Activated naive CD8-positive, alpha-beta T cell treated with anti-CD3 and anti-CD28 coated beads, Interleukin-2, amount 10 ng/mL, durations not matched to agents 7 days and 5 days (primary cell): ENCODE measurements around the gene ELFN1. TPM values are rescaled to one million over a fixed set of nuclear protein-coding genes. Genes with fewer than 3 reads are reported as not detected.

Experiments used
- ATAC-seq: fragments of 150-1000 bp; cut with Tn5 transposase; one replicate; pipeline ENCODE4 v1.10.0; 2021; ENCODE audit warnings: low read depth, moderate library complexity
- POLR2A ChIA-PET: fragments of 350-600 bp; sonication (Branson Sonifier 250); formaldehyde crosslinking; loops from one replicate; lab custom pipeline; 2021; ENCODE audit warnings: antibody characterized with exemption; lab: Charles Lee
- DNase-seq: peaks from one replicate; pipeline ENCODE4 v3.0.0; 2021
- H3K27ac Mint-ChIP-seq: one replicate; pipeline ENCODE4 v1.8.0; 2022; ENCODE audit warnings: mild to moderate bottlenecking, mixed read lengths
- H3K27me3 Mint-ChIP-seq: one replicate; pipeline ENCODE4 v1.8.0; 2022; ENCODE audit warnings: mild to moderate bottlenecking, moderate library complexity, mixed read lengths
- H3K36me3 Mint-ChIP-seq: one replicate; pipeline ENCODE4 v1.8.0; 2021; ENCODE audit warnings: mild to moderate bottlenecking, mixed read lengths
- H3K4me1 Mint-ChIP-seq: one replicate; pipeline ENCODE4 v1.8.0; 2021; ENCODE audit warnings: mixed read lengths
- H3K4me3 Mint-ChIP-seq: one replicate; pipeline ENCODE4 v1.8.0; 2022; ENCODE audit warnings: mild to moderate bottlenecking, moderate library complexity, mixed read lengths
- H3K9me3 Mint-ChIP-seq: one replicate; pipeline ENCODE4 v1.8.0; 2021; ENCODE audit warnings: mixed read lengths
- total RNA-seq, 2 experiments: library from RNA; stranded (reverse); gene quantifications; one replicate each; pipeline ENCODE4 v1.2.3, GENCODE V29; 2021

The ELFN1 gene
- total RNA-seq, 2 experiments from 2014 or later, result not detected

GRCh38 chr7:1646957-1647891, 22.9 kb upstream of the ELFN1 start:
- Mint-ChIP-seq H3K27me3 (peaks cover 3% of the 10 kb centered on the region), H3K27ac (no peak overlapping the region)
- POLR2A ChIA-PET, result no interaction called here

GRCh38 chr7:1647961-1648672, 22.0 kb upstream of the ELFN1 start:
- Mint-ChIP-seq H3K36me3 (no peaks in the 10 kb centered on the region), H3K4me1 (no peaks in the 10 kb centered on the region), H3K27me3 (no peaks in the 10 kb centered on the region), H3K4me3 (no peak overlapping the region), H3K9me3 (no peaks in the 10 kb centered on the region), H3K27ac (no peak overlapping the region)
- ATAC-seq (no peak), DNase-seq (no peak)
- POLR2A ChIA-PET, result no interaction called here

More at GRCh38 chr7:1646957-1647891, 22.9 kb upstream of the ELFN1 start:
- H3K36me3 Mint-ChIP-seq, result no peaks in the 10 kb centered on the region
- DNase-seq (no peak), ATAC-seq (no peak)
- H3K9me3 Mint-ChIP-seq, result no peaks in the 10 kb centered on the region
- no peak overlapping the region for H3K4me3 Mint-ChIP-seq
- no peaks in the 10 kb centered on the region for H3K4me1 Mint-ChIP-seq

- no peaks in the 10 kb centered on the region for H3K36me3 Mint-ChIP-seq
- H3K27ac Mint-ChIP-seq, result no peak overlapping the region
- H3K9me3 Mint-ChIP-seq, result no peaks in the 10 kb centered on the region
- POLR2A ChIA-PET, result no interaction called here
- no peak for DNase-seq
- no peak for ATAC-seq
- no peaks in the 10 kb centered on the region for H3K27me3 Mint-ChIP-seq
- no peak overlapping the region for H3K4me3 Mint-ChIP-seq
- no peaks in the 10 kb centered on the region for H3K4me1 Mint-ChIP-seq
Measured at GRCh38 chr7:1649751-1650326, 20.2 kb upstream of the ELFN1 start.

- DNase-seq (no peak), ATAC-seq (no peak)
- H3K4me3 Mint-ChIP-seq, result no peak overlapping the region
- H3K27me3 Mint-ChIP-seq, result no peaks in the 10 kb centered on the region
- H3K9me3 Mint-ChIP-seq, result no peaks in the 10 kb centered on the region
- no peak overlapping the region for H3K27ac Mint-ChIP-seq
- H3K36me3 Mint-ChIP-seq, result no peaks in the 10 kb centered on the region
- H3K4me1 Mint-ChIP-seq, result no peaks in the 10 kb centered on the region
- POLR2A ChIA-PET, result no interaction called here
Measured at GRCh38 chr7:1650363-1651030, 19.6 kb upstream of the ELFN1 start.

GRCh38 chr7:1651031-1651446, 19.0 kb upstream of the ELFN1 start:
- no peak overlapping the region for H3K4me3 Mint-ChIP-seq

GRCh38 chr7:1651891-1652290, 18.2 kb upstream of the ELFN1 start:
- Mint-ChIP-seq H3K27ac (no peak overlapping the region), H3K27me3 (peaks cover 6% of the 10 kb centered on the region), H3K4me3 (no peak overlapping the region), H3K4me1 (no peaks in the 10 kb centered on the region), H3K36me3 (no peaks in the 10 kb centered on the region), H3K9me3 (no peaks in the 10 kb centered on the region)
- DNase-seq, result no peak
- POLR2A ChIA-PET, result no interaction called here
- no peak for ATAC-seq

More at GRCh38 chr7:1651031-1651446, 19.0 kb upstream of the ELFN1 start:
- Mint-ChIP-seq H3K4me1 (no peaks in the 10 kb centered on the region), H3K27me3 (peaks cover 2% of the 10 kb centered on the region), H3K27ac (no peak overlapping the region), H3K36me3 (no peaks in the 10 kb centered on the region), H3K9me3 (no peaks in the 10 kb centered on the region)
- ATAC-seq, result no peak
- POLR2A ChIA-PET, result no interaction called here
- no peak for DNase-seq

GRCh38 chr7:1653500-1653899, 16.6 kb upstream of the ELFN1 start:
- H3K4me1 Mint-ChIP-seq, result no peaks in the 10 kb centered on the region
- H3K36me3 Mint-ChIP-seq, result no peaks in the 10 kb centered on the region
- no peak overlapping the region for H3K4me3 Mint-ChIP-seq
- H3K9me3 Mint-ChIP-seq, result no peaks in the 10 kb centered on the region
- peaks cover 14% of the 10 kb centered on the region for H3K27me3 Mint-ChIP-seq
- DNase-seq, result no peak
- ATAC-seq, result no peak
- POLR2A ChIA-PET, result no interaction called here
- H3K27ac Mint-ChIP-seq, result no peak overlapping the region

GRCh38 chr7:1654111-1654510, 16.0 kb upstream of the ELFN1 start:
- no peak overlapping the region for H3K27ac Mint-ChIP-seq
- H3K4me3 Mint-ChIP-seq, result no peak overlapping the region
- H3K4me1 Mint-ChIP-seq, result no peaks in the 10 kb centered on the region
- H3K27me3 Mint-ChIP-seq, result peaks cover 19% of the 10 kb centered on the region
- POLR2A ChIA-PET, result no interaction called here
- no peak for ATAC-seq
- H3K36me3 Mint-ChIP-seq, result no peaks in the 10 kb centered on the region
- no peak for DNase-seq
- no peaks in the 10 kb centered on the region for H3K9me3 Mint-ChIP-seq

GRCh38 chr7:1654738-1655475, 15.2 kb upstream of the ELFN1 start:
- no peak for ATAC-seq
- H3K4me1 Mint-ChIP-seq, result no peaks in the 10 kb centered on the region
- POLR2A ChIA-PET, result no interaction called here
- no peak for DNase-seq
- no peaks in the 10 kb centered on the region for H3K9me3 Mint-ChIP-seq
- H3K36me3 Mint-ChIP-seq, result no peaks in the 10 kb centered on the region
- H3K27me3 Mint-ChIP-seq, result peaks cover 19% of the 10 kb centered on the region
- no peak overlapping the region for H3K4me3 Mint-ChIP-seq
- H3K27ac Mint-ChIP-seq, result no peak overlapping the region

- no peaks in the 10 kb centered on the region for H3K36me3 Mint-ChIP-seq
- peaks cover 41% of the 10 kb centered on the region for H3K27me3 Mint-ChIP-seq
- POLR2A ChIA-PET, result no interaction called here
- H3K4me1 Mint-ChIP-seq, result peaks cover 2% of the 10 kb centered on the region
- no peaks in the 10 kb centered on the region for H3K9me3 Mint-ChIP-seq
- DNase-seq (no peak), ATAC-seq (no peak)
- H3K27ac Mint-ChIP-seq, result no peak overlapping the region
- no peak overlapping the region for H3K4me3 Mint-ChIP-seq
Measured at GRCh38 chr7:1659696-1660095, 10.4 kb upstream of the ELFN1 start.

GRCh38 chr7:1661461-1661860, 8.6 kb upstream of the ELFN1 start:
- DNase-seq (no peak), ATAC-seq (no peak)
- no peak overlapping the region for H3K27ac Mint-ChIP-seq
- POLR2A ChIA-PET, result no interaction called here
- peaks cover 38% of the 10 kb centered on the region for H3K27me3 Mint-ChIP-seq
- H3K4me3 Mint-ChIP-seq, result no peak overlapping the region
- peaks cover 2% of the 10 kb centered on the region for H3K4me1 Mint-ChIP-seq
- no peaks in the 10 kb centered on the region for H3K36me3 Mint-ChIP-seq
- no peaks in the 10 kb centered on the region for H3K9me3 Mint-ChIP-seq

GRCh38 chr7:1662101-1662500, 8.0 kb upstream of the ELFN1 start:
- peaks cover 2% of the 10 kb centered on the region for H3K4me1 Mint-ChIP-seq
- no peak overlapping the region for H3K27ac Mint-ChIP-seq
- no peaks in the 10 kb centered on the region for H3K36me3 Mint-ChIP-seq
- POLR2A ChIA-PET, result no interaction called here
- ATAC-seq (no peak), DNase-seq (no peak)
- H3K4me3 Mint-ChIP-seq, result no peak overlapping the region
- no peaks in the 10 kb centered on the region for H3K9me3 Mint-ChIP-seq
- H3K27me3 Mint-ChIP-seq, result peaks cover 35% of the 10 kb centered on the region

- Mint-ChIP-seq H3K27ac (no peak overlapping the region), H3K4me3 (no peak overlapping the region)
Measured at GRCh38 chr7:1662767-1663166, 7.3 kb upstream of the ELFN1 start.

More at GRCh38 chr7:1662767-1663166, 7.3 kb upstream of the ELFN1 start:
- DNase-seq (peak; percentile 19), ATAC-seq (no peak)
- Mint-ChIP-seq H3K36me3 (no peaks in the 10 kb centered on the region), H3K4me1 (peaks cover 2% of the 10 kb centered on the region), H3K9me3 (no peaks in the 10 kb centered on the region), H3K27me3 (peaks cover 30% of the 10 kb centered on the region)
- POLR2A ChIA-PET, result no interaction called here
